HL-60 (cell line): ENCODE measurements around the gene KCNH8.

Experiments used
- DNase-seq, 2 experiments: peaks; one replicate each; pipeline ENCODE4 v3.0.0-alpha.2; 2010 to 2020; ENCODE audit warnings: low read depth in 1 of 2, low spot score in 1 of 2
- H3K27ac ChIP-seq: fragments of 250-450 bp; sonication (Bioruptor Pico); replicated peaks from 2 replicates; pipeline ENCODE4 v1.5.1; 2020; ENCODE audit warnings: mild to moderate bottlenecking, moderate library complexity
- H3K27me3 ChIP-seq: fragments of 250-450 bp; sonication (Bioruptor Pico); 2 replicates; pipeline ENCODE4 v1.5.1; 2021; ENCODE audit warnings: mild to moderate bottlenecking, moderate library complexity; ENCODE audit not compliant: insufficient read depth, poor library complexity, severe bottlenecking
- H3K4me3 ChIP-seq: replicated peaks from 2 replicates; pipeline ENCODE4 v1.5.1; 2011; ENCODE audit warnings: mild to moderate bottlenecking, control low read depth, low read length; ENCODE audit not compliant: insufficient read depth
- GABPA ChIP-seq: IDR thresholded peaks from 2 replicates; pipeline ENCODE4 v1.6.1; 2012; ENCODE audit warnings: low read depth
- POLR2AphosphoS5 ChIP-seq: IDR thresholded peaks from 2 replicates; pipeline ENCODE4 v1.6.1; 2012; ENCODE audit warnings: low read depth
- REST ChIP-seq: IDR thresholded peaks from 2 replicates; pipeline ENCODE4 v1.6.1; 2012; ENCODE audit warnings: low read depth; ENCODE audit not compliant: insufficient replicate concordance
- SPI1 ChIP-seq: IDR thresholded peaks from 2 replicates; pipeline ENCODE4 v1.6.1; 2012; ENCODE audit warnings: low read depth, mild to moderate bottlenecking, borderline replicate concordance
- TF ChIP-seq, protein P1 (sequence below): IDR thresholded peaks from one replicate; pipeline ENCODE4 v1.5.1; 2011; ENCODE audit warnings: low read length, control low read depth, inconsistent platforms; ENCODE audit not compliant: insufficient read depth

Gene KCNH8

DNA sequence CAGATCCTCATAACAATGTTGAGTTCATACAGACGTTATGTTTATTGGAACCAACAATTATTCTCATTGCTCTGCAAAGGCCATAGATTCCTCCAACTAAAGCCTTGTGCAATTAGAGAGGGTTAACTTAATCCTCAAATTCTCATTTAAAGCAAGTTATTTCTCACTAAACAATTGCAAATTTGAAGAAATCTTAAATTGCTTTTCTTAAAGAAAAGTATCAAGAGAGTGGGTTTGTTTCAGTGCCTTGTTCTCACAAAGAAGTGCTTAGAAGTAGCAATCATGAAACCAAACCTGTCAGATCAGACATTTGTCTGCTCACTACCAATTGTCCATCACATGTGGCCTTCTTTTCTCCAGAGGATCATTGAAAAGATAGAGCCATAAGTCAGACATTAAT is 124.8 kb downstream of the KCNH8 start:
- Histone ChIP-seq H3K4me3 (no peak overlapping the region), H3K27ac (no peak overlapping the region), H3K27me3 (no peaks in the 10 kb centered on the region)
- TF ChIP-seq, protein P1, sequence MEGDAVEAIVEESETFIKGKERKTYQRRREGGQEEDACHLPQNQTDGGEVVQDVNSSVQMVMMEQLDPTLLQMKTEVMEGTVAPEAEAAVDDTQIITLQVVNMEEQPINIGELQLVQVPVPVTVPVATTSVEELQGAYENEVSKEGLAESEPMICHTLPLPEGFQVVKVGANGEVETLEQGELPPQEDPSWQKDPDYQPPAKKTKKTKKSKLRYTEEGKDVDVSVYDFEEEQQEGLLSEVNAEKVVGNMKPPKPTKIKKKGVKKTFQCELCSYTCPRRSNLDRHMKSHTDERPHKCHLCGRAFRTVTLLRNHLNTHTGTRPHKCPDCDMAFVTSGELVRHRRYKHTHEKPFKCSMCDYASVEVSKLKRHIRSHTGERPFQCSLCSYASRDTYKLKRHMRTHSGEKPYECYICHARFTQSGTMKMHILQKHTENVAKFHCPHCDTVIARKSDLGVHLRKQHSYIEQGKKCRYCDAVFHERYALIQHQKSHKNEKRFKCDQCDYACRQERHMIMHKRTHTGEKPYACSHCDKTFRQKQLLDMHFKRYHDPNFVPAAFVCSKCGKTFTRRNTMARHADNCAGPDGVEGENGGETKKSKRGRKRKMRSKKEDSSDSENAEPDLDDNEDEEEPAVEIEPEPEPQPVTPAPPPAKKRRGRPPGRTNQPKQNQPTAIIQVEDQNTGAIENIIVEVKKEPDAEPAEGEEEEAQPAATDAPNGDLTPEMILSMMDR, result no peak
- no peak for TF ChIP-seq REST
- TF ChIP-seq GABPA, result no peak
- no peak for TF ChIP-seq POLR2AphosphoS5
- no peak for TF ChIP-seq SPI1
- DNase-seq, result no peak

DNA sequence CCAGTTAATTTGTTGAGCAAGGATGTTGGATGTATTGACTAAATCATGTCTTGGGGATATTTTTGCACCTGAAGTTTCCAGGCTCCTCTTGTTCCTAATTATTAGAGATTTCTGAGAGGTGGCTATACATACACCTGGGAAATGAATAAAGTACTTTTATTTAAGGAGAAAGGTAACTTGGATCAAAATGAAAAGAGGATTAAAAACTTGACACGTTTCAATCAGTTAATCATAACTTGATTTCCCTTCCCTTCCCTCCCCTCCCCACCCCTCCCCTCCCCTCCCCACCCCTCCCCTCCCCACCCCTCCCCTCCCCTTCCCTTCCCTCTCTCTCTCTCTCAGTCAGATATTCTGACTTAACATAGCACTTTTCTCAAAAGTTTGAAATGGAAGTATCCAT is 126.3 kb downstream of the KCNH8 start:
- H3K27ac ChIP-seq, result no peak overlapping the region
- H3K4me3 ChIP-seq, result no peak overlapping the region
- no peak for TF ChIP-seq GABPA
- TF ChIP-seq SPI1, result no peak
- TF ChIP-seq, protein P1, result no peak
- TF ChIP-seq REST, result no peak
- no peak for TF ChIP-seq POLR2AphosphoS5
- no peak for DNase-seq
- H3K27me3 ChIP-seq, result no peaks in the 10 kb centered on the region

DNA sequence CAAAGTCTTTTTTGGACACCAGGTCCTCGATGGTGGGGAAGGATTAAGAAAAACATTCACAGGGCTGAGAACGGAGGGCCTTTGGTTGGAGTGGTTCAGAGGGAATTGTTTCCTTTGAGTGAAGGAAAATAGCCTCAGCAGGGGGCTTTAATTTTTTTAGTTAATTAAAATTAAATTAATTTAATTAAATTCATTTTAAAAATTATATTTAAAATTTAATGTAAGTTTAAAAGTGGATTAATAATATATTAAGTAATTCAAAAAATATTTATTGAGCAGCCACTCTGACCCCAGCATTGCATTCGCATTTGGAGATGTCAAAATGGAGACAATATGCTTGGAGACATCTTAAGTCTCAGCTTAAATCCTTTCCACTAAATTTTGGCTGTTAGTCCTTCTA is 136.7 kb downstream of the KCNH8 start:
- H3K4me3 ChIP-seq, result no peak overlapping the region
- TF ChIP-seq, protein P1, result no peak
- TF ChIP-seq SPI1 (no peak), REST (no peak), POLR2AphosphoS5 (no peak), GABPA (no peak)
- no peak for DNase-seq

More for the DNA sequence above, 136.7 kb downstream of the KCNH8 start:
- Histone ChIP-seq H3K27me3 (no peaks in the 10 kb centered on the region), H3K27ac (no peak overlapping the region)
